Dendritic cell treated with granulocyte-macrophage colony-stimulating factor and Interleukin-4, amounts not matched to agents 40 ng/mL and 50 ng/mL, for 4 days (primary cell): ENCODE measurements around the gene RELA.
"Not testable (repeated sequence)": the region's sequence is repeated elsewhere in the genome, so short reads cannot be mapped to it uniquely, and the experiment has no call there.

Source experiments
- H3K27ac Mint-ChIP-seq: one replicate; pipeline ENCODE4 v1.8.0; 2022; ENCODE audit warnings: mild to moderate bottlenecking, mixed read lengths
- H3K27me3 Mint-ChIP-seq: one replicate; pipeline ENCODE4 v1.8.0; 2022; ENCODE audit warnings: mild to moderate bottlenecking, mixed read lengths
- H3K36me3 Mint-ChIP-seq: one replicate; pipeline ENCODE4 v1.8.0; 2022; ENCODE audit warnings: low read depth, mixed read lengths
- H3K4me1 Mint-ChIP-seq: one replicate; pipeline ENCODE4 v1.8.0; 2022; ENCODE audit warnings: low read depth, mixed read lengths
- H3K4me3 Mint-ChIP-seq: one replicate; pipeline ENCODE4 v1.8.0; 2022; ENCODE audit warnings: mild to moderate bottlenecking, moderate library complexity, mixed read lengths
- H3K9me3 Mint-ChIP-seq: one replicate; pipeline ENCODE4 v1.8.0; 2022; ENCODE audit warnings: mixed read lengths
- intact Hi-C: fragments of 100-400 bp; cut with micrococcal nuclease; formaldehyde crosslinking; loops from one replicate; pipeline ENCODE4 v1.15.0; 2022

RELA gene

DNA sequence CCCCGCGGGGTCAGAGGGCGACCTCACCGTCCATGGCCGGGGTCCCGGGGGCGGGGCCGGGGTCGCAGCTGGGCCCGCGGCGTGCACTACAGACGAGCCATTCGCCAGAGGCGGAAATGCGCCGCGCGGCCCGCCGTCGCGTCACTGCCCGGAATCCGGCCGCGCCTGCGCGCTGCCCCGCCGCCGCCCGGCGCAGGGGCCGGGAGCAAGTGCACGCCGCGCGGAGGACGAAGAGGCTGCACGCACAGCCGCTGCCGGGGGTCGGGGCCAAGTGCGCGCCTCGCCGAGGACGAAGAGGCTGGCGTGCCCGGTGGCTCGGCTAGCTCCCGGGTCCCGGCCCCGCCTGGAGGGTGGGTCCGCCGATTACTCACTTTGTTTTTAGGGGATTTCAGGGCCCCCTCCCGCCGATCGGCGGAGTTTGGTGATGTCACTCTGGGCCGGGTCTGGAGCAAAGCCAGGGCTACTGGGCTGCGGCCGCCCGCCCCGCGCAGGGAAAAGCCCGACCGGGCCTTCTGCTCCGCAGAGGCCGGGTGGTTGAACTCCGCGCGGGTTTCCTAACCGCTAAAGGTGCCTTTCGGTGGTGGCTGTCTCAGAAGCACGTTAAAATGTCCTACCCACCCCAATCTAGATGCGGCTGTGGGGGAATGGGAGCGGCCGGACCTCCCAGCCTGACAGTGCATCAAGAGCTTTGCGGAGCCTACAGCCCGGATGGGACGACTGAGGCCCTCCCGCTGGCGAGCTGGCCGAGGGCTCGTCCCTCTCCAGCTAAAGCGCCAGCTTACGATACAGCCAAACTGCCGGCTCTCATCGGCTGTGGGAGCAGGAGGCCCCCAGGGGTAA is at the start of gene RELA:
RELA (minus strand) TSS at position 118 of the 840 bp plus-strand sequence; CDS start at position 34, 84 bp downstream.
- peaks cover 48% of the 10 kb centered on the region for H3K36me3 Mint-ChIP-seq
- no peaks in the 10 kb centered on the region for H3K9me3 Mint-ChIP-seq
- H3K4me1 Mint-ChIP-seq = peaks cover 27% of the 10 kb centered on the region
- peak within 1 kb of the TSS; percentile 82 for H3K4me3 Mint-ChIP-seq
- intact Hi-C loops = loop anchor here (1.0 kb wide), 2 partner anchors 10 to 48 kb away; partner anchors contain the start of gene PCNX3
- peak within 1 kb of the TSS; percentile 95 for H3K27ac Mint-ChIP-seq
- no peaks in the 10 kb centered on the region for H3K27me3 Mint-ChIP-seq

DNA sequence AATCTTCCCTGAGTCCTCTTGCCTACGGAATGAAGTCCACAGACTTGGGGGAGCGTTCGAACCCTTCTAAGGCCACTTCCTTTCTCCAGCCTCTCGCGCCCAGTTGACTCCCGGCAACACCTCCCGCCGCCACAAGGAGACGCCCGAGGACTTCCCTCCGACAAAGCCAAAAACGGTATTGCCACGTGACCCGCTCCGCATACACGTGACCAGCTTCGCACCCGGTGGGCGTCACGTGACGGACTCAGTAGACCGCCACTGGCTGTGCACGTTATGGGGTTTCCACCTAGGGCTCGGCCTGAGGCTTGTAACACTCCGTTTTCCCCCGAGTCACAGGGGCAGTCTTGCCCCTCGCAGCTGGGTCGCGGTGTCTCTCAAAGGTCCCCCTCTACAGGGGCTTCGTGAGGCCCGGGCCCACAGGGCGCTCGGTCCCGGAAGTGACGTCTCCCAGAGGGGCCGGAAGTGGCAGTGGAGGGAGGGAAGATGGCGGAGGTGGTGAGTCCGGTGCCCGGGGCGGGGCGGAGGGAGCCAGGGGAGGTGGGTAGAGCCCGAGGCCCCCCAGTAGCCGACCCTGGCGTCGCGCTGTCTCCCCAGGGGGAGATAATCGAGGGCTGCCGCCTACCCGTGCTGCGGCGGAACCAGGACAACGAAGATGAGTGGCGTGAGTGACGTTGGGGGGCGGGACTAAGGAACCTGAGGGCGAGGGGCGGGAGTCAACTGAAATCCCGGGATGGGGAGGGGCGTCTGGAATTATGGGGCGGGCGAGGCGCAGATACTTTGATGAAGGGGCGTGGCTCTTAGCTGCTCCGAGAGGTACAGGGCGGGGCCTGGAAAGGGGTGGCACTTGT is 49.3 kb upstream of the RELA start, which contains the start of gene KAT5:
KAT5 (plus strand) TSS at position 468 of the 848 bp plus-strand sequence; CDS start at position 484, 16 bp downstream.
- Mint-ChIP-seq H3K27ac (peak within 1 kb of the TSS; percentile 99), H3K36me3 (peaks cover 53% of the 10 kb centered on the region), H3K4me3 (peak within 1 kb of the TSS; percentile 87), H3K4me1 (peaks cover 52% of the 10 kb centered on the region), H3K27me3 (no peaks in the 10 kb centered on the region), H3K9me3 (no peaks in the 10 kb centered on the region)
- intact Hi-C loops = loop anchor here (1.0 to 5.0 kb wide), 4 partner anchors 8 to 173 kb away; partner anchors contain the start of genes AP5B1 and RNASEH2C

DNA sequence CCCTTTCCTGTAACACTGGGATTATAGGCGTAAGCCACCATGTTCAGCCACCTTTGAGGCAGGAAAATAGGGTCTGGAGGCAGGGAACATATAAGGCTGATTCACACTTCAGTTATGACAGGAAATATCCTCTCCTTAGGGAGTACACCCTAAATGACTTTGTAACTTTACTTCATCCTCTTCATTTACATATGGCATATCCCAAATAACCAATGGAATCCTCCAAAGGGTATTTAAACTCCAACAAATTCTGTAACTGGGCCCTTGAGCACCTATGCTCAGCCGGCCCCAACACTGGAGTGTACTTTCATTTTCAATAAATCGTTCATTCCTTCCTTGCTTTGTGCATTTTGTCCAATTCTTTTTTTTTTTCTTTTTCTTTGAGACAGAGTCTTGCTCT is 47.7 kb upstream of the RELA start:
- H3K4me3 Mint-ChIP-seq = peak overlapping the region; percentile 87
- intact Hi-C loops = loop anchor here (2.0 to 5.0 kb wide), 2 partner anchors 72 to 174 kb away; partner anchors contain the start of gene AP5B1
- H3K27ac Mint-ChIP-seq = peak overlapping the region; percentile 99
- H3K27me3 Mint-ChIP-seq = peaks cover 3% of the 10 kb centered on the region
- H3K36me3 Mint-ChIP-seq = peaks cover 37% of the 10 kb centered on the region
- no peaks in the 10 kb centered on the region for H3K9me3 Mint-ChIP-seq
- H3K4me1 Mint-ChIP-seq = peaks cover 45% of the 10 kb centered on the region

DNA sequence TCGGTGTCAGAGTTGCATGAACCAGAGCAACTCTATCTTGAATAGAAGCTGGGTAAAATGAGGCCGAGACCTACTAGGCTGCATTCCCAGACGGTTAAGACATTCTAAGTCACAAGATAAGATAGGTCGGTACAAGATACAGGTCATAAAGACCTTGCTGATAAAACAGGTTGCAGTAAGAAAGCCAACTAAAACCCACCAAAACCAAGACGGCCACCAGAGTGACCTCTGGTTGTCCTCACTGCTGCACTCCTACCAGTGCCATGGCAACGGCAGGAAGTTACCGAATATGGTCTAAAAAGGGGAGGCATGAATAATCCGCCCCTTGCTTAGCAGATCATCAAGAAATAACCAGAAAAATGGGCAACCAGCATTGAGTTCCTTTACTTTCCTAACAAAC is 46.9 kb upstream of the RELA start:
- Mint-ChIP-seq H3K27me3 (peaks cover 3% of the 10 kb centered on the region), H3K27ac (no peak overlapping the region), H3K4me1 (peaks cover 39% of the 10 kb centered on the region), H3K36me3 (peaks cover 30% of the 10 kb centered on the region), H3K9me3 (no peaks in the 10 kb centered on the region), H3K4me3 (no peak overlapping the region)
- intact Hi-C loops = loop anchor here (2.0 to 5.0 kb wide), 2 partner anchors 73 to 175 kb away; partner anchors contain the start of gene AP5B1

DNA sequence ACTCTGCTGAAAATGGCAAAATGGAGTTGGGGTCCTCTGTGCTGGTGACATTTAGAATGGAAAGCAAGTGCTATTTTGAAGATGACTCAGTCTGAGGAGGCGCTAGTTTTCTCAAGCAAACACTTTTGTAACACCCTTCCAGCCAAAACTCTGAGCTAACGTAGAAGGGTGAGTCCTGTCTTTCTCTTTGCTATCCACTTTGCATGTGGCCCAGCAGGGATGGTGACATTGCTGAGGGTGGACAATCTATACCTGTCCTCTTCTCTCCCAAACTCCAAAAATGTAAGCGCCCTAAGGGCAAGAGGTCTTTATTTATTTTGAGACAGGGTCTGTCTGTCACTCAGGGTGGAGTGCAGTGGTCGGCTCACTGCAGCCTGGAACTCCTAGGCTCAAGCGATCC is 45.7 kb upstream of the RELA start:
- Mint-ChIP-seq H3K4me1 (peaks cover 28% of the 10 kb centered on the region), H3K9me3 (no peaks in the 10 kb centered on the region), H3K4me3 (no peak overlapping the region), H3K27ac (no peak overlapping the region), H3K36me3 (peaks cover 18% of the 10 kb centered on the region), H3K27me3 (peaks cover 3% of the 10 kb centered on the region)
- intact Hi-C loops = no loop called here

DNA sequence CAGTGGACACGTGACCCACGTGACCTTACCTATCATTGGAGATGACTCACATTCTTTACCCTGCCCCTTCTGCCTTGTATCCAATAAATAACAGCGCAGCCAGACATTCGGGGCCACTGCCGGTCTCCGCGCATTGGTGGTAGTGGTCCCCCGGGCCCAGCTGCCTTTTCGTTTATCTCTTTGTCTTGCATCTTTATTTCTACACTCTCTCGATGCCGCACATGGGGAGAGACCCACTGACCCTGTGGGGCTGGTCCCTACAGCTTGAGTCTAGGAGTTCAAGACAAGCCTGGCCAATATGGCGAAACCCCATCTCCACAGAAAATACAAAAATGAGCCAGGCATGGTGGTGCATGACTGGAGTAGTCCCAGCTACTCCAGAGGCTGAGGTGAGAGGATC is 44.3 kb upstream of the RELA start:
- not testable (repeated sequence) for H3K27me3 Mint-ChIP-seq, H3K4me3 Mint-ChIP-seq, H3K9me3 Mint-ChIP-seq, H3K27ac Mint-ChIP-seq, H3K36me3 Mint-ChIP-seq
- H3K4me1 Mint-ChIP-seq = peaks cover 17% of the 10 kb centered on the region
- intact Hi-C loops = loop anchor here (2.0 kb wide), 1 partner anchor 80 kb away; no protein-coding TSS in a partner anchor

DNA sequence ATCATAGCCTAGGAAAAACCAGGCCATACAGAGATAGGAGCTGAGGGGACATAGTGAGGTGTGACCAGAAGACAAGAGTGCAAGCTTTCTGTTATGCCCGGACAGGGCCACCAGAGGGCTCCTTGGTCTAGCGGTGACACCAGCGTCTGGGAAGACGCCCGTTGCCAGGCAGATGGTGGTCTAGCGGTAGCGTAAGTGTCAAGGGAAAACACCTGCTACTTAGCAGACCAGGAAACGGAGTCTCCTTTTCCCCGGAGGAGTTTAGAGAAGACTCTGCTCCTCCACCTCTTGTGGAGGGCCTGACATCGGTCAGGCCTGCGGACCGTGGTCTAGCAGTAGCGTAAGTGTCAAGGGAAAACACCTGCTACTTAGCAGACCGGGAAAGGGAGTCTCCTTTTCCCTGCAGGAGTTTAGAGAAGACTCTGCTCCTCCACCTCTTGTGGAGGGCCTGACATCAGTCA is 43.6 kb upstream of the RELA start:
- H3K9me3 Mint-ChIP-seq, H3K36me3 Mint-ChIP-seq, H3K27me3 Mint-ChIP-seq, H3K4me3 Mint-ChIP-seq, H3K27ac Mint-ChIP-seq: not testable (repeated sequence)
- peaks cover 13% of the 10 kb centered on the region for H3K4me1 Mint-ChIP-seq
- intact Hi-C loops = loop anchor here (1.0 to 2.0 kb wide), 2 partner anchors 80 to 283 kb away; no protein-coding TSS in a partner anchor

DNA sequence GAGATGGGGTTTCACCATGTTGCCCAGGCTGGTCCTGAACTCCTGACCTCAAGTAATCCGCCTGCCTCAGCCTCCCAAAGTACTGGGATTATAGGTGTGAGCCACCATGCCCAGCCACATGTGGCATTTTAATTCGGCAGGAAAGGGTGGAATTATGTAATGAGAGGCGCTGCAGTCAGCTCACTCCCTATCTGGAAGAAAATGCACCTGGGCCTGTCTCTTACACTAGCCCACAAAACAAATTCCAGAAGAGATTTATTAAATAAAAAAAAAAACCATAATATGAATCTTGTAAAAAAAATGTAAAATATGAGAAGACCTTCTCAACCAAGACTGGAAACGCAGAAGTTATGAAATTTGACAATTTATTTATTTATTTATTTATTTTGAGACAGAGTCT is 41.1 kb upstream of the RELA start:
- Mint-ChIP-seq H3K27me3 (peaks cover 3% of the 10 kb centered on the region), H3K4me3 (no peak overlapping the region), H3K9me3 (no peaks in the 10 kb centered on the region), H3K27ac (no peak overlapping the region), H3K36me3 (no peaks in the 10 kb centered on the region), H3K4me1 (no peaks in the 10 kb centered on the region)
- intact Hi-C loops = no loop called here

DNA sequence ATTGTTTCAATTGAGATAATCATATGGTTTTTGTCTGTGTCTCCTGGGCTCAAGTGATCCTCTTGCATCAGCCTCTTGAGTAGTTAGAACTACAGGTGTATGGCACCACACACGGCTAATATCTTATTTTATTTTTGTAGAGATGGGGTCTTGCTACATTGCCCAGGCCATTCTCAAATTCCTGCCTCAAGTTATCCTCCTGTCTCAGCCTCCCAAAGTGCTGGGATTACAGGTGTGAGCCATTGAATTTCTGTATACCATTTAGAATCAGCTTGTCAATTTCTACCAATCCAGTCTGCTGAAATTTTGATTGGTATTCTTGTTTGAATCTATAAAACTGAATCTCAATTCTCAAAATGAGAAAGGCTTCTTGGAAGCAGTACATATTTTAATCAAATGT is 39.0 kb upstream of the RELA start:
- H3K4me1 Mint-ChIP-seq = no peaks in the 10 kb centered on the region
- H3K27ac Mint-ChIP-seq = no peak overlapping the region
- peaks cover 3% of the 10 kb centered on the region for H3K27me3 Mint-ChIP-seq
- intact Hi-C loops = no loop called here
- H3K36me3 Mint-ChIP-seq = no peaks in the 10 kb centered on the region
- no peaks in the 10 kb centered on the region for H3K9me3 Mint-ChIP-seq
- H3K4me3 Mint-ChIP-seq = no peak overlapping the region

DNA sequence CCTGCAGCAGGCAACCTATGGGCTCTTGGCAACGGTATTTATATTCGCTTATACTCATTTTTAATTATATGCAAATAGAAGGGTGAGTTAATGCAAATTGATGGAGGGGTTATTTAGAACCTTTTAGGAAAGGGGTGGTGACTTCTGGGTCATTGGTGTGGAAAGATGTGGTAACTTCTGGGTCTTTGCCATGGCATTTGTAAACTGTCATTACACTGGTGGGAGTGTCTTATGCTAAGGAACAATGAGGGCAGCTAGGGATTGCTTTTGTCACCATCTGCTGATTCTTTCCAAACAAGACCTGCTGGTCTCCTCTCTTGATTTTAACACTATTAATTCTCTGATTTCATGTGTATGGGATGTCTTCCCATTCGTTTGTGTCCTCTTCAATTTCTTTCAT is 37.7 kb upstream of the RELA start:
- Mint-ChIP-seq H3K4me1 (no peaks in the 10 kb centered on the region), H3K27me3 (no peaks in the 10 kb centered on the region), H3K36me3 (no peaks in the 10 kb centered on the region), H3K27ac (no peak overlapping the region), H3K4me3 (no peak overlapping the region), H3K9me3 (no peaks in the 10 kb centered on the region)
- intact Hi-C loops = no loop called here

DNA sequence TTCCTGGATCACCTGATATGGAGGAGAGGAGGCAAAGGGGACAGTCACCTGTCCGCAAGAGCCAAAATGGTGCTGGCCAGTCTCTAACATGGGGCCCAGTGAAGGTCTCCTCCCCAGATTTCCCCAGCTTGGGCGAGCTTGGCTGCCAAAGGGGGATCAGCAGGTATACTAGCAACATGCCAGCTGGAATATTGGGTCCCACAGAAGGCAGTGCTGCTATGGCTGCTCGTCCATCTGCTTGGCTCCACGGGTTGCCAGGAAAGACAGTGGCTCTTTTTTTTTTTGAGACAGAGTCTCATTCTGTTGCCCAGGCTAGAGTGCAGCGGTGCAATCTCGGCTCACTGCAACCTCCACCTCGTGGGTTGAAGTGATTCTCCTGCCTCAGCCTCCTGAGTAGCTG is 36.6 kb upstream of the RELA start:
- no peaks in the 10 kb centered on the region for H3K27me3 Mint-ChIP-seq
- H3K36me3 Mint-ChIP-seq = no peaks in the 10 kb centered on the region
- no peak overlapping the region for H3K4me3 Mint-ChIP-seq
- H3K4me1 Mint-ChIP-seq = no peaks in the 10 kb centered on the region
- H3K27ac Mint-ChIP-seq = no peak overlapping the region
- intact Hi-C loops = no loop called here
- no peaks in the 10 kb centered on the region for H3K9me3 Mint-ChIP-seq

DNA sequence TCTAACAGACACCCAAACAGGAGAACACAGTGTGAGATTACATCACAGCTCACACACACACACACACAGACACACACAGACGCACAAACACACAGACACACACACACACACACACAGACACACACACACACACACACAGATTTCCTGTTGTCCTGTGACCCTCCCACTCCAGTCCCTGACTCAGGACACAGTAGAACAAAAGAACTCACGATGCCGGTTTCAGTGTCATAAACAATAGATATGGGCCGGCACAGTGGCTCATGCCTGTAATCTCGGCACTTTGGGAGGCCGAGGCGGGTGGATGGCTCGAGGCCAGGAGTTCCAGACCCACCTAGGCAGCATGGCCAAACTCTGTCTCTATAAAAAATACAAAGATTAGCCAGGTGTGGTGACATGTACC is 35.5 kb upstream of the RELA start:
- Mint-ChIP-seq H3K27me3 (no peaks in the 10 kb centered on the region), H3K9me3 (no peaks in the 10 kb centered on the region), H3K27ac (no peak overlapping the region), H3K4me1 (no peaks in the 10 kb centered on the region), H3K4me3 (no peak overlapping the region), H3K36me3 (no peaks in the 10 kb centered on the region)
- intact Hi-C loops = no loop called here

DNA sequence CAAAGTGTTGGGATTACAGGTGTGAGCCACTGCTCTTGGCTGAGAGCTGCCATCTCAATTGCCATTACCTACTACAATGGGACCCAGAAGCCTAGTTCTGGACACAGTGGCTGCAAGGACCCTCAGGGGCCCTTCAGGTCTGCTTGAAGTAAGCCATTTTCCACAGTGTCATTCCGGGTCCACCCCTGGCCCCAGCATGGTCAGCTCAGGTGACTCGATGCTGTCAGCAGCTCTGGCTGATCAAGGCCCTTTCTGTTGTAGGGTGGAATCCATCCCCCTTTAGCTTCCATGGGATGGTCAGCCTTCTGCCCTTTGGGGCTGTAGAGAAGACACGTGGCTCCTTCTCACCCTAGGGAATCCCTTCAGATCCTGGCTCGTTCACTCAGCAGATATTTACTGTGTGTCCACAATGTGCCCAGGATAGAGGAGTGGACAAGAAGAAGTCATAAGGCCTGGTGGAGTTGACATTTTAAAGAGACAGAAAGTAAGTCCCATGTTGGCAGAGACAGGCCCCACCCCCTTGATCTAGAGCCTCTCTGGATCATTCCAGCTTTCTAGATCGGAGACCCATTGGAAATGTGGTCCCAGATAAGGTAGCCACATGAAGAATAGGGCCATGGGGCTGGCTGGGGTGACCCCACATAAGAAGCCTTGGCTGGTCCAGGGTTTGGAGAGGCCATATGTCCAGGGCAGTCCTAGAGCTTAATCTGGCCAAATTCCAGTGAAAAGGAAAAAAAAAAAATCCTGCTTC is 34.3 kb upstream of the RELA start:
- Mint-ChIP-seq H3K4me3 (no peak overlapping the region), H3K27me3 (no peaks in the 10 kb centered on the region), H3K36me3 (no peaks in the 10 kb centered on the region), H3K9me3 (no peaks in the 10 kb centered on the region), H3K4me1 (no peaks in the 10 kb centered on the region), H3K27ac (no peak overlapping the region)
- intact Hi-C loops = no loop called here
